Neuron (in vitro differentiated cells): ENCODE measurements around the gene LYL1.

Source experiments
- H2AFZ ChIP-seq: one replicate; pipeline ENCODE4 v1.6.1; 2013; ENCODE audit warnings: low read depth, mild to moderate bottlenecking, inconsistent platforms, low read length, moderate library complexity
- H3K27me3 ChIP-seq: one replicate; pipeline ENCODE4 v1.6.1; 2013; ENCODE audit warnings: low read length; ENCODE audit not compliant: insufficient read depth
- H3K36me3 ChIP-seq: one replicate; pipeline ENCODE4 v1.6.1; 2013; ENCODE audit warnings: low read length; ENCODE audit not compliant: insufficient read depth
- H3K4me1 ChIP-seq: one replicate; pipeline ENCODE4 v1.6.1; 2013; ENCODE audit warnings: low read length; ENCODE audit not compliant: insufficient read depth
- H3K4me3 ChIP-seq: 2 replicates; pipeline ENCODE4 v1.5.1; 2013; ENCODE audit warnings: mild to moderate bottlenecking, low read length, moderate library complexity
- H3K9me3 ChIP-seq: one replicate; pipeline ENCODE4 v1.6.1; 2013; ENCODE audit warnings: low read length

The LYL1 gene

GRCh38 chr19:13122275-13122878 lies 19.7 kb upstream of the LYL1 start:
- peaks cover 10% of the 10 kb centered on the region for H3K4me1 ChIP-seq
- no peak overlapping the region for H2AFZ ChIP-seq
- no peaks in the 10 kb centered on the region for H3K9me3 ChIP-seq
- H3K36me3 ChIP-seq = peaks cover 19% of the 10 kb centered on the region
- no peaks in the 10 kb centered on the region for H3K27me3 ChIP-seq
- no peak overlapping the region for H3K4me3 ChIP-seq

- H3K4me1 ChIP-seq = peaks cover 16% of the 10 kb centered on the region
- peaks cover 17% of the 10 kb centered on the region for H3K36me3 ChIP-seq
- H3K27me3 ChIP-seq = no peaks in the 10 kb centered on the region
- no peak overlapping the region for H3K4me3 ChIP-seq
- no peaks in the 10 kb centered on the region for H3K9me3 ChIP-seq
- H2AFZ ChIP-seq = no peak overlapping the region
Observed at GRCh38 chr19:13121551-13122274, 19.1 kb upstream of the LYL1 start.

GRCh38 chr19:13120817-13121216 lies 18.2 kb upstream of the LYL1 start:
- Histone ChIP-seq H3K36me3 (peaks cover 17% of the 10 kb centered on the region), H3K4me3 (no peak overlapping the region), H3K4me1 (peaks cover 20% of the 10 kb centered on the region)

GRCh38 chr19:13120031-13120430 lies 17.4 kb upstream of the LYL1 start:
- peaks cover 19% of the 10 kb centered on the region for H3K36me3 ChIP-seq
- peak overlapping the region; percentile 96 for H3K4me3 ChIP-seq
- no peak overlapping the region for H2AFZ ChIP-seq
- H3K4me1 ChIP-seq = peaks cover 28% of the 10 kb centered on the region
- H3K9me3 ChIP-seq = no peaks in the 10 kb centered on the region
- H3K27me3 ChIP-seq = no peaks in the 10 kb centered on the region

More at GRCh38 chr19:13120817-13121216, 18.2 kb upstream of the LYL1 start:
- H3K9me3 ChIP-seq = no peaks in the 10 kb centered on the region
- H3K27me3 ChIP-seq = no peaks in the 10 kb centered on the region
- no peak overlapping the region for H2AFZ ChIP-seq

GRCh38 chr19:13119627-13120026 lies 17.0 kb upstream of the LYL1 start:
- Histone ChIP-seq H3K36me3 (peaks cover 23% of the 10 kb centered on the region), H3K4me1 (peaks cover 29% of the 10 kb centered on the region), H3K9me3 (no peaks in the 10 kb centered on the region), H3K4me3 (peak overlapping the region; percentile 96), H2AFZ (no peak overlapping the region), H3K27me3 (no peaks in the 10 kb centered on the region)

- H3K27me3 ChIP-seq = no peaks in the 10 kb centered on the region
- no peak overlapping the region for H2AFZ ChIP-seq
- peak overlapping the region; percentile 96 for H3K4me3 ChIP-seq
- no peaks in the 10 kb centered on the region for H3K9me3 ChIP-seq
- H3K4me1 ChIP-seq = peaks cover 29% of the 10 kb centered on the region
- peaks cover 21% of the 10 kb centered on the region for H3K36me3 ChIP-seq
Observed at GRCh38 chr19:13118424-13119193, 16.0 kb upstream of the LYL1 start.

GRCh38 chr19:13117772-13118423 lies 15.2 kb upstream of the LYL1 start, which contains the start of gene NACC1:
NACC1 (plus strand) TSS chr19:13118264; CDS start chr19:13135208, 16,944 bp downstream.
- H3K36me3 ChIP-seq = peaks cover 24% of the 10 kb centered on the region
- peak within 1 kb of the TSS; percentile 96 for H3K4me3 ChIP-seq
- no peaks in the 10 kb centered on the region for H3K27me3 ChIP-seq
- no peaks in the 10 kb centered on the region for H3K9me3 ChIP-seq
- peaks cover 29% of the 10 kb centered on the region for H3K4me1 ChIP-seq
- peak within 1 kb of the TSS; percentile 57 for H2AFZ ChIP-seq

GRCh38 chr19:13117176-13117771 lies 14.6 kb upstream of the LYL1 start:
- Histone ChIP-seq H3K9me3 (no peaks in the 10 kb centered on the region), H3K4me1 (peaks cover 29% of the 10 kb centered on the region), H3K4me3 (peak overlapping the region; percentile 66), H2AFZ (peak overlapping the region; percentile 57), H3K36me3 (peaks cover 30% of the 10 kb centered on the region), H3K27me3 (no peaks in the 10 kb centered on the region)

- Histone ChIP-seq H3K36me3 (peaks cover 24% of the 10 kb centered on the region), H3K4me1 (peaks cover 29% of the 10 kb centered on the region), H3K27me3 (no peaks in the 10 kb centered on the region), H3K4me3 (peak within 1 kb of the TSS; percentile 66), H2AFZ (peak within 1 kb of the TSS; percentile 57), H3K9me3 (no peaks in the 10 kb centered on the region)
Observed at GRCh38 chr19:13116282-13117175, 13.9 kb upstream of the LYL1 start, which contains the start of gene TRMT1. TRMT1 (minus strand) TSS chr19:13116740; CDS start chr19:13116399, 341 bp downstream.

GRCh38 chr19:13115936-13116281 lies 13.3 kb upstream of the LYL1 start:
- peaks cover 21% of the 10 kb centered on the region for H3K36me3 ChIP-seq
- no peaks in the 10 kb centered on the region for H3K9me3 ChIP-seq
- peak overlapping the region; percentile 66 for H3K4me3 ChIP-seq
- no peaks in the 10 kb centered on the region for H3K27me3 ChIP-seq
- peaks cover 29% of the 10 kb centered on the region for H3K4me1 ChIP-seq
- H2AFZ ChIP-seq = peak overlapping the region; percentile 57

GRCh38 chr19:13112555-13112954 lies 9.9 kb upstream of the LYL1 start:
- H3K36me3 ChIP-seq = peaks cover 26% of the 10 kb centered on the region
- H3K4me3 ChIP-seq = no peak overlapping the region
- no peak overlapping the region for H2AFZ ChIP-seq
- H3K9me3 ChIP-seq = no peaks in the 10 kb centered on the region
- peaks cover 19% of the 10 kb centered on the region for H3K4me1 ChIP-seq
- H3K27me3 ChIP-seq = no peaks in the 10 kb centered on the region
